HCT116 (cell line): ENCODE data around the gene KCNIP3.

Source experiments
- CEBPB ChIP-seq: IDR thresholded peaks from 2 replicates; pipeline ENCODE4 v1.6.1; 2012; ENCODE audit warnings: low read depth
- CTCF ChIP-seq, 3 experiments: fragments of 200-600 bp in 1 of 3; sonication (generic) in 1 of 3; IDR thresholded peaks in 2 of 3; conservative IDR thresholded peaks in 1 of 3; 2 replicates each; pipeline ENCODE4 v1.5.1; 2012 to 2017; ENCODE audit warnings: low read depth in 2 of 3, low read length in 2 of 3, antibody characterized with exemption in 1 of 3, borderline replicate concordance in 1 of 3, control low read depth in 1 of 3, mild to moderate bottlenecking in 1 of 3, mixed read lengths in 1 of 3, mixed run types in 1 of 3, moderate library complexity in 1 of 3; ENCODE audit not compliant: insufficient read depth in 1 of 3
- EGR1 ChIP-seq: IDR thresholded peaks from 2 replicates; pipeline ENCODE4 v1.6.1; 2012; ENCODE audit warnings: low read depth
- EZH2 ChIP-seq: fragments of 200-600 bp; sonication (generic); IDR thresholded peaks from 2 replicates; pipeline ENCODE4 v1.6.1; 2017; ENCODE audit warnings: antibody characterized with exemption, mixed run types
- FOSL1 ChIP-seq: IDR thresholded peaks from 2 replicates; pipeline ENCODE4 v1.6.1; 2012; ENCODE audit warnings: low read depth
- MAX ChIP-seq: IDR thresholded peaks from 2 replicates; pipeline ENCODE4 v1.6.1; 2012
- POLR2A ChIP-seq: IDR thresholded peaks from 2 replicates; pipeline ENCODE4 v1.7.0; 2011; ENCODE audit warnings: borderline replicate concordance; ENCODE audit not compliant: insufficient read depth, insufficient read length; ENCODE audit errors: extremely low read depth
- POLR2AphosphoS5 ChIP-seq: IDR thresholded peaks from 2 replicates; pipeline ENCODE4 v1.6.1; 2011; ENCODE audit warnings: mild to moderate bottlenecking, low read depth, low read length, moderate library complexity
- SIN3A ChIP-seq: IDR thresholded peaks from 2 replicates; pipeline ENCODE4 v1.6.1; 2012; ENCODE audit warnings: low read depth
- YY1 ChIP-seq: IDR thresholded peaks from 2 replicates; pipeline ENCODE4 v1.6.1; 2011; ENCODE audit warnings: low read length, low read depth, moderate library complexity, mild to moderate bottlenecking; ENCODE audit not compliant: insufficient replicate concordance; ENCODE audit errors: extremely low read depth
- ZFX ChIP-seq: fragments of 450-650 bp; IDR thresholded peaks from 2 replicates; pipeline ENCODE4 v1.6.1; 2017
- ZNF274 ChIP-seq: fragments of 200-500 bp; sonication (Bioruptor generic); IDR thresholded peaks from 2 replicates; pipeline ENCODE4 v1.6.1; 2014; ENCODE audit warnings: mild to moderate bottlenecking, low read depth, low read length, inconsistent platforms

GRCh38 chr2:95390272-95390880 is 93.2 kb downstream of the KCNIP3 start:
- TF ChIP-seq ZNF274: no peak
- TF ChIP-seq CTCF (IDR thresholded peaks at IDR 0.05 in 2 of 3, conservative IDR thresholded peaks at IDR 0.05 in 1 of 3; ENCODE audit: borderline replicate concordance in 1 of 3, insufficient read depth in 1 of 3, low read depth in 2 of 3, low read length in 2 of 3): no peak
- TF ChIP-seq POLR2AphosphoS5: no peak
- no peak for TF ChIP-seq MAX
- TF ChIP-seq POLR2A: no peak
- no peak for TF ChIP-seq ZFX
- no peak for TF ChIP-seq FOSL1
- no peak for TF ChIP-seq EZH2
- TF ChIP-seq EGR1: no peak
- TF ChIP-seq CEBPB: no peak
- TF ChIP-seq SIN3A: no peak
- no peak for TF ChIP-seq YY1
